GM12891 (cell line): Measurements from ENCODE around the gene DYSF.
"Not testable (repeated sequence)": the region's sequence is repeated elsewhere in the genome, so short reads cannot be mapped to it uniquely, and the experiment has no call there.

Experiments used
- POLR2A ChIP-seq: IDR thresholded peaks from 2 replicates; pipeline ENCODE4 v1.6.1; 2011; ENCODE audit warnings: low read depth, low read length, control low read depth
- POLR2AphosphoS5 ChIP-seq: IDR thresholded peaks from 2 replicates; pipeline ENCODE4 v1.6.1; 2011; ENCODE audit warnings: low read depth, low read length, control low read depth
- POU2F2 ChIP-seq: IDR thresholded peaks from 2 replicates; pipeline ENCODE4 v1.6.1; 2011; ENCODE audit warnings: low read depth, mild to moderate bottlenecking, control low read depth, low read length, moderate library complexity

- TF ChIP-seq POLR2AphosphoS5, POLR2A, POU2F2: not testable (repeated sequence)
Observed at GRCh38 chr2:71445142-71445541, 8.2 kb upstream of the DYSF start.
